ENCODE measurements around the gene KCNMA1.

Gene KCNMA1

GRCh38 chr10:77121829-77122228, 515.8 kb downstream of the KCNMA1 start:
- DNase-seq: no peak

GRCh38 chr10:77120666-77121376, 516.8 kb downstream of the KCNMA1 start:
- no peak for DNase-seq

- DNase-seq: no peak
Observed at GRCh38 chr10:77120012-77120411, 517.6 kb downstream of the KCNMA1 start.

GRCh38 chr10:77118603-77119282, 518.9 kb downstream of the KCNMA1 start:
- DNase-seq: no peak

- no peak for DNase-seq
Observed at GRCh38 chr10:77117501-77117900, 520.1 kb downstream of the KCNMA1 start.

- DNase-seq: no peak
Observed at GRCh38 chr10:77116904-77117303, 520.7 kb downstream of the KCNMA1 start.

GRCh38 chr10:77114181-77114821, 523.3 kb downstream of the KCNMA1 start:
- no peak for DNase-seq

- DNase-seq: no peak
Observed at GRCh38 chr10:77111611-77112550, 525.7 kb downstream of the KCNMA1 start.

GRCh38 chr10:77110757-77111156, 526.9 kb downstream of the KCNMA1 start:
- DNase-seq: no peak

- no peak for DNase-seq
Observed at GRCh38 chr10:77109351-77109994, 528.1 kb downstream of the KCNMA1 start.

GRCh38 chr10:77106676-77107075, 530.9 kb downstream of the KCNMA1 start:
- DNase-seq: no peak

GRCh38 chr10:77105761-77106221, 531.8 kb downstream of the KCNMA1 start:
- no peak for DNase-seq

GRCh38 chr10:77104459-77104980, 533.1 kb downstream of the KCNMA1 start:
- no peak for DNase-seq

- no peak for DNase-seq
Observed at GRCh38 chr10:77103213-77103612, 534.4 kb downstream of the KCNMA1 start.

GRCh38 chr10:77101341-77101740, 536.3 kb downstream of the KCNMA1 start:
- no peak for DNase-seq

GRCh38 chr10:77099136-77099535, 538.5 kb downstream of the KCNMA1 start:
- DNase-seq: no peak

- DNase-seq: no peak
Observed at GRCh38 chr10:77097625-77098024, 540.0 kb downstream of the KCNMA1 start.

- no peak for DNase-seq
Observed at GRCh38 chr10:77093126-77093525, 544.5 kb downstream of the KCNMA1 start.

- no peak for DNase-seq
Observed at GRCh38 chr10:77091597-77092165, 545.9 kb downstream of the KCNMA1 start.

- no peak for DNase-seq
Observed at GRCh38 chr10:77090381-77091356, 546.9 kb downstream of the KCNMA1 start.
